ENCODE results near the gene KTN1. TPM values are rescaled to one million over a fixed set of nuclear protein-coding genes. Genes with fewer than 3 reads are reported as not detected.

Gene KTN1
- total RNA-seq, 1 donor from 2014 or later: 146 TPM

- TF ChIP-seq, protein P1, sequence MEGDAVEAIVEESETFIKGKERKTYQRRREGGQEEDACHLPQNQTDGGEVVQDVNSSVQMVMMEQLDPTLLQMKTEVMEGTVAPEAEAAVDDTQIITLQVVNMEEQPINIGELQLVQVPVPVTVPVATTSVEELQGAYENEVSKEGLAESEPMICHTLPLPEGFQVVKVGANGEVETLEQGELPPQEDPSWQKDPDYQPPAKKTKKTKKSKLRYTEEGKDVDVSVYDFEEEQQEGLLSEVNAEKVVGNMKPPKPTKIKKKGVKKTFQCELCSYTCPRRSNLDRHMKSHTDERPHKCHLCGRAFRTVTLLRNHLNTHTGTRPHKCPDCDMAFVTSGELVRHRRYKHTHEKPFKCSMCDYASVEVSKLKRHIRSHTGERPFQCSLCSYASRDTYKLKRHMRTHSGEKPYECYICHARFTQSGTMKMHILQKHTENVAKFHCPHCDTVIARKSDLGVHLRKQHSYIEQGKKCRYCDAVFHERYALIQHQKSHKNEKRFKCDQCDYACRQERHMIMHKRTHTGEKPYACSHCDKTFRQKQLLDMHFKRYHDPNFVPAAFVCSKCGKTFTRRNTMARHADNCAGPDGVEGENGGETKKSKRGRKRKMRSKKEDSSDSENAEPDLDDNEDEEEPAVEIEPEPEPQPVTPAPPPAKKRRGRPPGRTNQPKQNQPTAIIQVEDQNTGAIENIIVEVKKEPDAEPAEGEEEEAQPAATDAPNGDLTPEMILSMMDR (conservative IDR thresholded peaks at IDR 0.05; ENCODE audit: low read depth, low read length): no peak
- DNase-seq (ENCODE audit: low read depth): no peak
- no peak overlapping the region for H3K4me3 ChIP-seq (ENCODE audit: low read depth, low read length)
Observed at GRCh38 chr14:55605793-55606192, 25.8 kb downstream of the KTN1 start.

DNA sequence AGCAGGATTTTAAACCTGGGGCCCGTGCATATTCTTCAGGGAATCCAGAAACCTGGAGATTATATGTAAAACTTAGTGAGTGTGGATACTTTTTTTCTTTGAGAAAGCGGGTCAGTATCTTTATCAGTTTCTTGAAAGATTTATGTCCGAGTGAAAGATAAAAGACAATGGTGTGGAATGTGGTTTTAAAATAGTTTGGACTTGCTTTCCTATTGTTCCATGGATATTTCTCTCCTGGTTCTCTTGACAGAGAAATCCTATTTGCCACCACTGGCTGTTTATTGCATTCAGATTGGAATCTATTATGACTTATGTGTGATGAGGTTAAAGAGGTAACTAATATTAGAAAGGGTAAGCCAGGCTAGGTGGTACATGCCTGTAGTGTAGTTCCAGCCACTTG, 27.4 kb downstream of the KTN1 start:
- TF ChIP-seq, protein P1 (conservative IDR thresholded peaks at IDR 0.05; ENCODE audit: low read depth, low read length): no peak
- H3K4me3 ChIP-seq (ENCODE audit: low read depth, low read length): no peak overlapping the region
- DNase-seq (ENCODE audit: low read depth): no peak

DNA sequence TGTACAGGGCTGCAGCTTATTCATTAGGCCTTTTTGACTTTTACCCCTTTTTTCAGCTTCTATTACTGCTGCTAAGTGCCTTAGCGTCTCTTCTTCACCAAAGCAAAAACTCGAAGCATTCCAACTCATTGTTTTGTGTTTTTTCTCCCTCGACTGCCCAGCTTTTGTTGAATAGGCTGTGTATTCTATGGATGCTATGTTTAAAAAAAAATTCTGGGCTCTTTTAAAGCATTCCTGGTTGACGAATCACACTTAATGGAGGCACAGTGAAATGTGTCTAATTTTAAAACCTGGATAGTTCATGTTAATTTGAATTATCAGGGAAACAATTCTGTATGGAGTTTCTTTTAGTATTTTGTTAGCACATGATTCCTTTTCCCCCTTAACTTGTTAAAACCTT, 29.7 kb downstream of the KTN1 start:
- TF ChIP-seq, protein P1 (conservative IDR thresholded peaks at IDR 0.05; ENCODE audit: low read depth, low read length): no peak
- no peak overlapping the region for H3K4me3 ChIP-seq (ENCODE audit: low read depth, low read length)
- DNase-seq (ENCODE audit: low read depth): no peak

GRCh38 chr14:55610713-55611370, 30.8 kb downstream of the KTN1 start:
- DNase-seq (ENCODE audit: low read depth): no peak
- TF ChIP-seq, protein P1 (conservative IDR thresholded peaks at IDR 0.05; ENCODE audit: low read depth, low read length): no peak
- no peak overlapping the region for H3K4me3 ChIP-seq (ENCODE audit: low read depth, low read length)

GRCh38 chr14:55611859-55612258, 31.9 kb downstream of the KTN1 start:
- no peak for DNase-seq (ENCODE audit: low read depth)
- no peak overlapping the region for H3K4me3 ChIP-seq (ENCODE audit: low read depth, low read length)

DNA sequence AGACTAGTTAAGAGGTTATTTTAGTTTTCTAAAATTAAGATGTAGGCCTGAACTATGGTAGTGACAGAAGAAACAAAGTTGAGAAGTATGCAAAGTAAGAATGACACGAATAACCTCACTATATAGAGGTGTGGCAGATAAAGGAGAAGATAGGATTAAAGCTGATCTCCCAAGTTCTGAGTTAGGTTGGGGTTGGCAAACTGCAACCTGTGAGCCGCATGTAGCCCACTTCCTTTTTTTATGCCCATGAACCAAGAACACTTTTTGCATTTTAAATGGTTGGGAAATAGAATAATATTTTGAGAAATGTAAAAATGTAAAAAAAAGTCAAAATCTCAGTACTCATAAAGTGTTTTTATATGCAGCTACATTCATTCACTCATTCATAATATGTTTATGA, 34.3 kb downstream of the KTN1 start:
- DNase-seq (ENCODE audit: low read depth): no peak
- no peak overlapping the region for H3K4me3 ChIP-seq (ENCODE audit: low read depth, low read length)
- TF ChIP-seq, protein P1 (conservative IDR thresholded peaks at IDR 0.05; ENCODE audit: low read depth, low read length): no peak

More at GRCh38 chr14:55611859-55612258, 31.9 kb downstream of the KTN1 start:
- TF ChIP-seq, protein P1 (conservative IDR thresholded peaks at IDR 0.05; ENCODE audit: low read depth, low read length): no peak

- H3K4me3 ChIP-seq (ENCODE audit: low read depth, low read length): no peak overlapping the region
- TF ChIP-seq, protein P1 (conservative IDR thresholded peaks at IDR 0.05; ENCODE audit: low read depth, low read length): no peak
- DNase-seq (ENCODE audit: low read depth): no peak
Observed at GRCh38 chr14:55620277-55620676, 40.3 kb downstream of the KTN1 start.
